Activated CD8-positive, alpha-beta T cell treated with anti-CD3 and anti-CD28 coated beads for 36 hours (primary cell): ENCODE results near the gene TTC28. TPM values are rescaled to one million over a fixed set of nuclear protein-coding genes. Genes with fewer than 3 reads are reported as not detected.

Experiments used
- ATAC-seq: fragments of 200-7000 bp; cut with Tn5 transposase; one replicate; pipeline ENCODE4 v1.10.0; 2021; ENCODE audit warnings: mild to moderate bottlenecking, moderate library complexity
- CTCF ChIA-PET: fragments of 350-600 bp; sonication (Branson Sonifier 250); formaldehyde crosslinking; loops from one replicate; lab custom pipeline; 2021; ENCODE audit warnings: antibody characterized with exemption; lab: Charles Lee
- POLR2A ChIA-PET: fragments of 350-600 bp; sonication (Branson Sonifier 250); formaldehyde crosslinking; loops from one replicate; lab custom pipeline; 2021; ENCODE audit warnings: antibody characterized with exemption; lab: Charles Lee
- DNase-seq: peaks from one replicate; pipeline ENCODE4 v3.0.0-alpha.2; 2020
- H3K27ac Mint-ChIP-seq: one replicate; pipeline ENCODE4 v1.8.0; 2021; ENCODE audit warnings: mild to moderate bottlenecking, mixed read lengths
- H3K27me3 Mint-ChIP-seq: one replicate; pipeline ENCODE4 v1.8.0; 2021; ENCODE audit warnings: mixed read lengths
- H3K36me3 Mint-ChIP-seq: one replicate; pipeline ENCODE4 v1.8.0; 2021; ENCODE audit warnings: low read depth, mixed read lengths
- H3K4me1 Mint-ChIP-seq: one replicate; pipeline ENCODE4 v1.8.0; 2021; ENCODE audit warnings: low read depth, mixed read lengths
- H3K4me3 Mint-ChIP-seq: one replicate; pipeline ENCODE4 v1.8.0; 2021; ENCODE audit warnings: mild to moderate bottlenecking, moderate library complexity, mixed read lengths
- H3K9me3 Mint-ChIP-seq: one replicate; pipeline ENCODE4 v1.8.0; 2021; ENCODE audit warnings: mixed read lengths
- CTCF ChIP-seq: fragments of 200-600 bp; IDR thresholded peaks from one replicate; pipeline ENCODE4 v1.8.0; 2022; ENCODE audit warnings: antibody characterized with exemption, mild to moderate bottlenecking
- intact Hi-C: fragments of 100-400 bp; cut with micrococcal nuclease; formaldehyde crosslinking; loops from one replicate; pipeline ENCODE4 v1.10.0; 2022
- total RNA-seq, 2 experiments: library from RNA; stranded (reverse); gene quantifications; one replicate each; pipeline ENCODE4 v1.2.3, GENCODE V29; 2021

TTC28 gene
- total RNA-seq, 2 experiments from 2014 or later = 0.58 to 1.9 TPM

GRCh38 chr22:28395920-28396753 lies 283.5 kb downstream of the TTC28 start:
- Mint-ChIP-seq H3K27ac (peak overlapping the region; percentile 73), H3K4me3 (no peak overlapping the region), H3K9me3 (peaks cover 3% of the 10 kb centered on the region), H3K4me1 (peaks cover 12% of the 10 kb centered on the region), H3K36me3 (no peaks in the 10 kb centered on the region), H3K27me3 (no peaks in the 10 kb centered on the region)
- ATAC-seq (peak; percentile 95), DNase-seq (peak; percentile 10)
- ChIA-PET CTCF (no interaction called here), POLR2A (interaction anchor here (1.1 kb wide), 1 partner anchor 216 kb away, joined by 3 read pairs; no protein-coding TSS in a partner anchor)
- no peak for TF ChIP-seq CTCF
- intact Hi-C loops = no loop called here

- no peak for TF ChIP-seq CTCF
- no peak overlapping the region for H3K4me3 Mint-ChIP-seq
- peaks cover 12% of the 10 kb centered on the region for H3K4me1 Mint-ChIP-seq
- no peaks in the 10 kb centered on the region for H3K27me3 Mint-ChIP-seq
- H3K9me3 Mint-ChIP-seq = peaks cover 3% of the 10 kb centered on the region
- no peak overlapping the region for H3K27ac Mint-ChIP-seq
- intact Hi-C loops = no loop called here
- DNase-seq (no peak), ATAC-seq (no peak)
- CTCF ChIA-PET = no interaction called here
- POLR2A ChIA-PET = no interaction called here
- H3K36me3 Mint-ChIP-seq = no peaks in the 10 kb centered on the region
Measured at GRCh38 chr22:28395520-28395919, 284.1 kb downstream of the TTC28 start.

- TF ChIP-seq CTCF = no peak
- POLR2A ChIA-PET = no interaction called here
- no peak overlapping the region for H3K27ac Mint-ChIP-seq
- peaks cover 12% of the 10 kb centered on the region for H3K4me1 Mint-ChIP-seq
- CTCF ChIA-PET = no interaction called here
- H3K4me3 Mint-ChIP-seq = no peak overlapping the region
- H3K36me3 Mint-ChIP-seq = no peaks in the 10 kb centered on the region
- ATAC-seq = no peak
- H3K27me3 Mint-ChIP-seq = no peaks in the 10 kb centered on the region
- intact Hi-C loops = no loop called here
- DNase-seq = no peak
- peaks cover 3% of the 10 kb centered on the region for H3K9me3 Mint-ChIP-seq
Measured at GRCh38 chr22:28394513-28395110, 285.0 kb downstream of the TTC28 start.

DNA sequence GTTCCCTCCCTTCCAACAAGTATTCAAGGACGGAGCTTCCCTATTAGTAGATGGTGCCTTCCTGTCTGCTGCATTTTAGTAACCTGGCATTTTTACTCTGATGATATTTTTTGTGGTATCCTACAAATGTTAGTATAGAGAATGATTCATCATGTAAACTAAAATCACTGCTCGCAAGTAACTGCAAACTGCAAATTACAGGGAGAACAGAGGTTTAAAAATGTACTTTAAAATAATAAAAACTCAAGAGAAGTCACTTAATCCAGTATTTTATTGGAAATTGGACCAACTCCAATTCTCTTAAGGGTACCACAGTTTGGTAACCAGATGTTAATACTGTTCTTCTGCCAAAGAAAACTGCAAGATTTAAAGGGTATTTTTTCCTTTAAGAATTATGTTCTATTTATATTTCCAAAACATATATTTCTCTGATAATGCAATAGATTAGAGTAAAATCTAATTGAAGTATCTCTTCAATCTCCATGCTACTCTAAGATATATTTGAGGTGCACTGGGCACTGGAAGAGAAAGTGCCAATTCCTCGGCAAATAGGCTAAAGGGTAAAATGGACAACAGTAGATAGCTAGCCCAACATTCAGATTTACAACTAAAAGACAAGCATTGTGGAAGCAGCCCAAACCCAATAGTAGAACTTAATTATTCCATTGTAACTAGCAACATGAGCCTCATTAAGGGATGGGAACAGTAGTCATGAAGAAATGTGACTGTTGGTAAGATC lies 298.0 kb downstream of the TTC28 start:
- intact Hi-C loops = no loop called here
- no peak for ATAC-seq
- Mint-ChIP-seq H3K4me1 (peaks cover 2% of the 10 kb centered on the region), H3K4me3 (no peak overlapping the region), H3K36me3 (no peaks in the 10 kb centered on the region), H3K27me3 (no peaks in the 10 kb centered on the region), H3K27ac (no peak overlapping the region), H3K9me3 (peaks cover 2% of the 10 kb centered on the region)
- ChIA-PET CTCF (no interaction called here), POLR2A (no interaction called here)
- TF ChIP-seq CTCF = no peak
- DNase-seq = no peak
